DMS153 treated with DMSO at 0.1 percent for 48 hours (cell line): ENCODE measurements around the gene NEK9.
"Not testable (repeated sequence)": the region's sequence is repeated elsewhere in the genome, so short reads cannot be mapped to it uniquely, and the experiment has no call there.

Source experiments
- DNase-seq: peaks from one replicate; lab custom pipeline; 2025; ENCODE audit not compliant: unreplicated experiment; lab: John Stamatoyannopoulos, UW

NEK9 gene

DNA sequence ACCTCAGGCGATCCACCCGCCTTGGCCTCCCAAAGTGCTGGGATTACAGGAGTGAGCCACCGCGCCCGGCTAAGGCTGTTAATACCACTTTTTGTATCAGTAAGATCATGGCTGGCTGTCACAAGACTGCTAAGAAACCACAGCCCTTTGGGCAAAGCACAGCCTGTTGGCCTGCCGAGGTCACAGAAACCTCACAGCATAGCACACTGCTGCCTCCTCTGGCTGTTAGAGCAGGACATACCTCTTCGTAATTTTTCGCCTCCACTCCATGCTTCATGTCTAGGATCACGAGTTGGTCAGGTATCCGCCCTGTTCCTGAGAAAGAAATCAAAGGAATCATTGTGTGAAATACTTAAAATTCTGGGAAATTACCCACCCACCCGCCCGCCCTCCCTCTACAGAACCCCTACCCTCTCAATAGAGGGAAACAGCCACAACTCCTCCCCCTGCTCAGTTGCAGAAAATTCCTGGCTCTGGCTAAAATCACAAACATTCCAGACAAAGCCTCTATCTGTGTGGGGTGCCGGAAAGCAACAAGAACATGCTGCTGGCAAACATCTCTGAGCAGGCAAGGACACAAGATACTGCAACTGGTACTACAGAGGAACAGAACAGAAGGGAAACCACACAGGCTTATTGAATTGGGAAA is 20.7 kb upstream of the NEK9 start:
- no peak for DNase-seq

DNA sequence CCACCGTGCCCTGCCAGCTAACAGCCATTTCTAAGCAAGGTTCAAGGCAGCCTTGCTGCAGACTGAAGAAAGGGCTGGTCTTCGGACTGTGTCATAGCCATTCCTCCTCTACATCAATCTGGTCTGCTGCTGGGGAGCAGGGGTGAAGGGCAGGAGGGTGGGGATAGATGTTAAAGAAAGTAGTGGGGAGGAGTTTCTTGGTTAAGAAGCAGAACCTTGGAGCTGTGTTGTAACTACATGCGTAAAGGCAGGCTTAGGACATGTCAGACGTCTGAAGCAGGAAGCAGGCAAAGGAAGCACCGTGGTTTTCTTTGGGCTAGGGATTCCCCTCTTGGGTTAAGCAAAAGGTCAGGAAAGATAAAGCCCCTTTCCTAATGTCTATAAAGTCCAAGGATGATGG is 18.1 kb upstream of the NEK9 start:
- DNase-seq: no peak

DNA sequence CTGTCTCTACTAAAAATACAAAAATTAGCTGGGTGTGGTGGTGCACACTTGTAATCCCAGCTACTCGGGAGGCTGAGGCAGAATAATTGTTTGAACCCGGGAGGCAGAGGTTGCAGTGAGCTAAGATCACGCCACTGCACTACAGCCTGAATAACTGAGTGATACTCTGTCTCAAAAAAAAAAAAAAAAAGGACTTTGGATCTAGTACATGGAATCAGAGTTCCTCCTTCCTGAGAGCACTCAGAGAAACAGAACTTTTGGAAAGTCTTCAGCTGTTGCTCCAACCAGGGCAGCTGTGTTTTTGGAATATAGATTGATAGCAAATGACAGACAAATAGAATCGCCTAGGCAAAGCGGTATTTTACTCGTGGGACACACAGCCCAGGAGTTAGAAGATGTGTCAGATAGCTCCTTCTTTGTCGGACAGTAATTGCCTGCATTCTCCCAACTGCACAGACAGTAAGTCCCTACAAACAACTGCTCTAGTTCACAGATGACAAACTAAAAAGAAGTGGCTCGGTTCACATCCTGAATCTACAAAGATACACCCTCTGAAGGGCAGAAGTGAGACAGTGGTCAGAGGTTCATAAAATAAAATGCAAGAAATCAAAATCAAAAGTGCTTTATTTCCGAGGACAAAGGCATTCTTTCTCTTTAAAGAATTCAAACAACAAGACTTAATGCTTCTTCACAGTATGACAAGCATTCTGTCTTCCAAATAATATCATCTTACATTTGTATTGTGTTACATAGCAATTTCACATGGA is 17.1 kb upstream of the NEK9 start:
- DNase-seq: no peak

DNA sequence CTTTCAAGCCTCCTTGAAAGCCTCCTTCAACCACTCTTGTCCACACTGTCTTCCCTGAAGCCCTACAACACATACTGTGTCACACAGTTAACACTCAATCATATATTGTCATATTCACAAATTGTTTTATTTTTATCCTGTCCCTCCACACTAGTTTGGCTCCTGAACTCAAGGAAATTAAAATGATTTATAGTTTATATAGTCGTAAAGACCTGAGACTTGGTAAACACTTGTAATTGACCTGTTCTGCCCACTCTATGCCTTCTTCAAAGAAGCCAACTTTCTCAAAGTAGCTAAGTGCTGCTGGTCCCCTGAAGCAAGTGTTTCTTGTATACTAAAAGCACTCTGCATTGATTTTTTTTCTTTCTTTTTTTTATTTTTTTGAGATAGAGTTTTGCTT is 15.6 kb upstream of the NEK9 start:
- no peak for DNase-seq

DNA sequence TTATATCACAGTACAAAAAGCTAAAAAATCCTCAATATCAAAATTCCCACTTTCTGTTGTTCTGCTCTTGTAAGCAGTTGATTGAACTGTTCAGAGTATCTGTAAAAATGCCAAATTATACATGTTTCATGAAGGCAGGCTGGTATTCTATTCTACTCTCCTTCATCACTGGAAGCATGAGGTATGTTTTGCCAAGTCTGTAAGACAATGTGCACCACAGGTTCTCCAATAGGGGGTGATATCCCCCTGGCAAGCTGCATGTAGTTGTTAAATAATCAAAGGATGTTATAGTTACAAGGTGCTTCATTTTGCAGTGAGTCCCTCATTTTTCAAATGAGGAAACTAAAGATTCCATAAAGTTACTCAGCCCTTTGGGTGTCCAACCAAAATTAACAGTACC is 15.1 kb upstream of the NEK9 start:
- DNase-seq: no peak

DNA sequence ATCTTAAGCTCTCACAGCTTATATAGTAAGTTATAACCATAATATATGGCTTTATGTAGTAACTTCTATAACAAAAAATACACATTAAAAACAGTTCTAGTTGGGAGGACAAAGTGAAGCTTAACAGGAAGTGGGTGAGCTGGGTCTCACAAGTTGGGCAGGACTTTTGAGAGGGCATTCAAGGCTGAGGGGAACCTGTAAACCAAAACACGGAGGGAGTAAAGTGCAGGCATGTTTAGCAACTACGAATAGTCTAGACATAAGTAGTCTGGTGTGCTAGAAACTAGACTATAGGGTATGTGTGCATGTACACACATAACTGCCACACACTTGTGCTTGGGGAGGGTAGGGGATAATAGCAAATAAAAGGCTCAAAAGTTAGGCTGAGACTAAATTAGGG is 14.2 kb upstream of the NEK9 start:
- DNase-seq: no peak

DNA sequence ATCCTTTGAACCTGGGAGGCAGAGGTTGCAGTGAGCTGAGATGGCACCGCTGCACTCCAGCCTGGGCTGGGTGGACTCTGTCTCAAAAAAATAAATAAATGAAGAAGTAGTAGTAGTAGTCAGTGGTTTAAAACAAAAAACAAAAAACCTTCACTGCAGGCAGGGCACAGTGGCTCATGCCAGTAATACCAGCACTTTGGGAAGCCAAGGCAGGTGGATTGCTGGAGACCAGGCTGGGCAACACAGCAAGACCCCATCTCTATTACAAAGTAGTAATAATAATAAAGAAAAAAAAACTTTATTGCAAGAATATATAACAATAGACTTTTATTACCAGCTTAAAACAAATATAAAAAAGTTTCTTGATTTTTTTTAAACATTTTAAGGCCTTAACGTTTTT is 13.8 kb upstream of the NEK9 start:
- no peak for DNase-seq

DNA sequence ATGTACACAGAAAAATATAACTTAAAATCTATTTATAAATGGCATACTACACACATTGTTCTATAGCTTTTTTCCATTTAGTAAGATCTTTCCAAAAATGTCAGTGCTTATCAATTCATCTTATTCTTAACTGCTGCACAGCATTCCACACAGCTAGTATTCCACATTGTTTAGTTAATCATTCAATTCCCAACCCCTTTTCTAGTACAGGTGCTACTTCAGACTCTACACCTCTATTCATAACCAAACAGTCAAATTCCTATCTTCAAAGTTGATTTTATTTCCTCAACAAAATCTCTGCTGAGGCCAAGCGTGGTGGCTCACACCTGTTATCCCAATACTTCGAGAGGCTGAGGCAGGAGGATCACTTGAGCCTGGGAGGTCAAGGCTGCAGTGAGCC is 12.3 kb upstream of the NEK9 start:
- no peak for DNase-seq

DNA sequence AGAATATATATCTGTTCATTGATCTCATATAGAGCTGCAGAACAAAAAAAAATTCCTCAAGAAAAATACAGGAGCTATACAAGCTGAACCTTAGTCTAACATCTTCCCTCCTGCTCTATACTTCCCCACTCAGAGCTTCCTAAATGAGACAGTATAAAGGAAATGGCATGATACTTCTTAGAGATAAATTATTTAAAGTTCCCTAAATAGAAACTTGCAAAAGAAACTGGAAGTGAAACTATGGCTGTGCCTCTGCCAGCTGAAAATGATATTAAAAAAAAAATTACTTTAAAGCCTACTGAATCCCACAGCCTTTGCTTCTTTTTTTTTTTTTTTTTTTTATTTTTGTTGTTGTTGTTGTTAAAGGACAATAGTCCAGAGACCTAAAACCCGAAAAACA is 11.6 kb upstream of the NEK9 start:
- no peak for DNase-seq

DNA sequence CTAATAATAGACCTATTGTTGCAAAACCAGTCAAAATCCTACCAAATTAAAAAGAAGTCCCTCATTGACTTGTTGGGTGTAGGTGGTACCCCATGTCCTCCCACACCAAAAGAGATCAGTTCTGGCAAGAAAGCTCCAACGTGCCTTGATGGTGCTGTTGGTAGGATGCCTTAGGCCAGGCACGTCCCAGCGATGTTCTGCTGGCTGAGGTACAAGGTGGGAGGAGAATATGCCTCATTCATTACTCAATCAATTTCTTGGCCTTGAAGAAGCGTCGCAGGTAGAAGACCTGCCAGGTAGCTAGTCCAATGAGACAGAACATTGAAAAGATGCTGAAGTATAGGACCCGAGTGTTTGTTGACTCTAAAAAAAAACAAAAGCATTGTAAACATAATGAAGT is 7.8 kb upstream of the NEK9 start:
- no peak for DNase-seq

DNA sequence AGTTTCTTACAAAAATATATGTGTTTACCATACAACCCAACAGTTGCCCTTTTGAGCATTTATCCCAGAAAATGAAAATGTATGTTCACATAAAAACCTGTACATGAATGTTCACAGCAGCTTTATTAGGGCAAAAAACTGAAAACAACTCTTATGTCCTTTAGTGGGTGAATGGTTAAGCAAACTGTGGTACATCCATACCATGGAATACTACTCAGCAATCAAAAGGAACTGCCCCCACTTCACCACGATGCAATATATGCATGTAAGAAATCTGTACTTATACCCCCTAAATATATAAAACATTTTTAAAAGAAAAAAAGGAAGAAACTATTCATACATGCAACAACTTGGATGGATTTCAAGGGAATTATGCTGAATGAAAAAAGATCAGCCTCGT is 6.7 kb upstream of the NEK9 start:
- DNase-seq: no peak

DNA sequence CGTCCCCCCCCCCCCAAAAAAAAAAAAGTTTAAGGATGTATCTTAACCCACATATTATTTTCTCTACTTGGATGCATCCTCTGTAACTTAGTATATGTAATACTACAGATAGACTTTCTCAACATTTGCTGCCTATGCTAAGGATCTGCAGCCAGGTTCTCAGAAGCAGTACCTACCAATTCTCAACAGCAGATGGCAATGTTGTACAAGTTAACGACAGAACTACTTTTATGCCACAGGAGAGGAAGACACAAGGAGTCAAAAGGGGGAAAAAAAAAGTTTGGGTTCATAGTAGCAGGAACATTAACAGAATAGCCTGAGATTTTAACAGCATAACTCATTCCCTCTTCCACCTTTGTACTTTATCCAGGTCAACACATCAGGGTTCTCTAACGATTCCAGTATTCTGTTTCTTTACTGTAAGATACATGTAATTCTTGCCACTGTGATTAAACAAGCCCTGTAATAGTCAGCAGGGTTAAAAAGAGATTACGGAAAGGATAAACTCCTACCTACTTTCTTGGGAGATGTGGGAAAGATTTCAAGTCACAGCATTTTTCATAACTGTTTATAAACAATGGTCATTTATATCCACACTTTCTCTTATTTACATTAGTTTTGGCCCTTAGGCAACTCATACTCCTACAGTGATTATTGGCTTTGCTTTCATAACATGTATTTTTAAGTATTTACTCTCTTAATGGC is 5.7 kb upstream of the NEK9 start:
- DNase-seq: peak; percentile 66

DNA sequence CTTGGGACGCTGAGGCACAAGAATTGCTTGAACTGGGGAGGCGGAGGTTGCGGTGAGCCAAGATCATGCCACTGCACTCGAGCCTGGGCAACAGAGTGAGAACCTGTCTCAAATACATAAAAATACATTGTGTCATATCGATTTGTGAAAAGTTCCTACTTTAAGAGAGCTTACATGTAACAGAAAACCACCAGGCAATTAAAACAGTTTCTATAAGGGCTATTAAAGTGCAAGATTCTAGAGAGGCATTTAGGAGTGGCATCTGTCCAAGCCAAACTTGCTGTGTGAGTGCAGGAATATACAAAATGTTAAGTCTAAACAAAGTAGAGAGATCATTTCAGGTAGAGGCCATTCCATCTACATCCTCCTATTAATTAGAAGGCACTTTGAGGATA is 1.7 kb upstream of the NEK9 start:
- no peak for DNase-seq

DNA sequence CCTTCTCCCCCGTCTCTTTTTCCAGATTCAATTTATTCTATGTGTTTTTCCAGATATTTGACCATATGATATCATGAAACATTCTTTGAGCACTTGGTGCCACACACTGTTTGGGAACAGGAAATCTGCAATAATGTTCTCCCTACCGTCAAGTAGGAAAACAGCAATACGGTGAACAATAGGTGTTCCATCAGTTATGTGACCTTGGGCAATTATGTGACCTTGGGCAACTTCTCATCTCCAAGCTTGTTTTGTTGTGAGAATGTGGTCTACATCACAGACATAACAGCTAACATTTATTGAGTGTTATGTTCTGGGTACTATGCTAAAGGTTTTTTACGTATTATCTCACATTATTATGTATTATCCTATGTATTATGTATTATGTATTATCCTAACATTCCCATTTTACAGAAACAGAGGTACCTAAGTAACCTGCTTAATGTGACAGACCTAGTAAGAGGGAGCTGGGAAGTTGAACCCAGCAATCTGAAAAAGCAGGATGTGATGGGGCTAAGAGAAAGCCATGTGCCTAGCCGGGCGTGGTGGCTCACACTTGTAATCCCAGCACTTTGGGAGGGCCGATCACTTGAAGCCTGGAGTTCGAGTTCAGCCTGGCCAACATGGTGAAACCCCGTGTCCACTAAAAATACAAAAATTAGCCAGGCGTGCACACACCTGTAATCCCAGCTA is 1.2 kb upstream of the NEK9 start:
- DNase-seq: no peak

DNA sequence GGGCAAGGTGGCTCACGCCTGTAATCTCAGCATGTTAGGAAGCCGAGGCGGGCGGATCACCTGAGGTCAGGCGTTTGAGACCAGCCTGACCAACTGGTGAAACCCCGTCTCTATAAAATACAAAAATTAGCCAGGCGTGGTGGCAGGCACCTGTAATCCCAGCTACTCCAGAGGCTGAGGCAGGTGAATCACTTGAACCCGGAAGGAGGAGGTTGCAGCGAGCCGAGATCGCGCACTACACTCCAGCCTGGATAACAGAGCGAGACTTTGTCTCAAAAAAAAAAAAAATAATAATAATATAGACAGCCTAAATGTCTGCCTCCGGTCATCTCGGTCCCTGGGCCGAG is 599 bp upstream of the NEK9 start:
- not testable (repeated sequence) for DNase-seq

DNA sequence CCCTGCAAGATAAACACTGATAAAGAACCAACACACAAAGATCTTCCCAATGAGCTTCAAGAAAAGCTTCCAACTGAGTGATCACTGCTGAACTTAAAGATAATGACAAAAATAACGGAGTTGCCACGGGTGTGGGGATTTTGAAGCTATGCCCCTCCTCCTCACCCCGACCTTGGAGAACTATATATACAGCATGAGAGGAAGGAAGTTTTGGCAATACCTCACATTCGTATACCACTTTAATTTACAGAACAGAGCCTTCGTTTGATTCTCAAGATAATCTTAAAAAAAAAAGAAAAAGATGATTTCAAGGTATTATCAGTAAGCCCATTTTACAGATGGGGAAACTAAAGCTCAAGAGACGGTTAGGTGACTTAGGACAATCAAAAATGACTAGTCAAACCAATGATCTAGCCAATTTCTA is 715 bp downstream of the NEK9 start:
- DNase-seq: no peak

DNA sequence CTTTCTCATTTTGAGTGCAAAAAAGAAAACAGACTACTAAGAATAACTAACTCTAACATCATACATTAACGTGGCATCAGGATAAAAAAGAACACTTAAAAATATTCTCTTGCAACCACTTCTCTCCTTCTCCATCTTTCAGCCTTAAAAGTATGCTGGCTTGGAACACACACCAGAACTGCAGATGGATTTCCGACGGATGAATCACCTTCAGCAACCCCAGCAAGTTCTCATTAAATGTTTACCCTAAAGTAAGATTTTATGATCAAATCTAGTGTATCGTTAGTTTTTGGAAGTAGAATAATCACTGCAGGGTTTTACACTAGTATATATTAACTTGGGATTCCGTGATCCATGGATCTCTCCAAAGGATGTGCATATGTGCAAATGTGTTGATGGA is 1.2 kb downstream of the NEK9 start:
- DNase-seq: no peak

DNA sequence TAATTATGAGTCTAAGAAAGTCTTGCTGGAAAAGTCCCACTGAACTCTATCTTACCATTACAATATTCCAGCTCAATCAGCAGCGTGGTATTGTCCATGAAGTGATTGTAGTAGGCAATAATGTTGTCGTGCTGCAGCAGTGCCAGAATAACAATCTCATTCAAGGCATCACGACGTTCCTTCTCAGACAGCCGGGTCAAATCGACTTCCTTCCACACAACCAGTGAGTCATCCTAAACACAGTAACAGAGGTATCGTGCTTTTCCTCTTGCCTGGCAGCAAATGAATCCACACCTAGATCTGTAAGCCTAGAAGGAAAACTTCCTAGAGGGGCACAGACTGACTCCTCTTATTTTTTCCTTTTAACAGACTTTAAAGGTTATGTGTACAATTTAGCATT is 2.9 kb downstream of the NEK9 start:
- DNase-seq: no peak

DNA sequence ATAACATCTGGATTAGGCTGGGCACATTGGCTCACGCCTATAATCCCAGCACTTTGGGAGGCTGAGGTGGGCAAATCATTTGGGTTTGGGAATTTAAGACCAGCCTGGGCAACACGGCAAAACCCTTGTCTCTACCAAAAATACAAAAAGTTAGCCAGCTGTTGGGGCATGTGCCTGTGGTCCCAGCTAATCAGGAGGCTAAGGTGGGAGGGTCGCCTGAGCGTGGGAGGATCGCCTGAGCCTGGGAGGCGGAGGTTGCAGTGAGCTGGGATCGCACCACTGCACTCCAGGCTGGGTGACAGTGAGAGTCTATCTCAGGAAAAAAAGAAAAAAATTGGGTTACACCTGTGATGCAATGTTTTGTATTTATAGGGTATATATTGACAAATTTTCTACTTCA is 5.3 kb downstream of the NEK9 start:
- no peak for DNase-seq

DNA sequence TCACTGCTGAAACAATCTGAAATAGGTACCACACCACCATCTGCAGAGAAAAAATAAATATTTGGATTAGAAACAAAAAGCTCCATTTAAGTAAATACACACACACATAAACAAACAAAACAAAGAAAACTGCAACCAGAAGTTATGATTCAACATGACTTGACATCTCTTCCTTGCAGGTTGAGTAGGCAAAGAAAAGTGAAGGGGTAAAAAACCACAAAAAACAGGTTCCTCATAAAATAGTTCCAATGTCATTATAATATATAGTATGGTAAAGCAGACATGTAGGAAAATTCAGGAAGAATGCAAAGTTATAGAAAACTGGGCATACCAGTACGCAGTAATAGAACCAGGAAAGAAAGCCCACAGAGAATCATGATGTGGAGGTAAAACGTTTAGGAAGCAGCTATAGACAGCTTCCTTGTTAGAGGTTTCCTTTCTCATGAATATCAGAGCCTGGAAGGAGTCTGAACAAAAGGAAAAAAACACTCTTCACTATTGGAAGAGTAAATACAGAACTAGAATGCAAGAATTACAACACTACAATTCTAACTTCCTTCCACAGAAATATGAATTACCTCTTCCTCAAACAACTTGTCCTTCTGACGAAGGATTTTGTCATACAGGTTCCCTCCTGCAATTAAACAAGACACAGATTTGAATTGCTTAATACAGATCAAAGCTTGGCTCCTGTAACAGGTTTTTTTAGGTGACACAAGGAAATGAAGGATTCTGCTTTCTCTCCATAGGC is 6.1 kb downstream of the NEK9 start:
- no peak for DNase-seq

DNA sequence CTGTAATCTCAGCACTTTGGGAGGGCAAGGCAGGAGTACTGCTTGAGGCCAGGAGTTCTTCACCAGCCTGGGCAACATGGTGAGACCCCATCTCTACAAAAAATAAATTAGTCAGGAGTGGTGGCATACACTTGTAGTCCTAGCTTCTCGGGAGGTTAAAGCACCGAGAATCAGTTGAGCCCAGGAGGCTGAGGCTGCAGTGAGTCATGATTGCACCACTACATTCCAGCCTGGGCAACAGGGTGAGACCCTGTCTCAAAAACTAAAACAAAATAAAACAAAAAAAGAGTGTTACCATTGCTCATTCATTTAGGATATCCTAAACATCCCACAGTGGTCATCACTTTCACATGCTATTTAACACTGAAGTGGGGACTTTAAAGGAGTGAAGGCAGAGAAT is 7.8 kb downstream of the NEK9 start:
- DNase-seq: no peak
